HG02938 (cell line): ENCODE measurements around the gene RBP5.

Source experiments
- ATAC-seq: cut with Tn5 transposase; IDR thresholded peaks from one replicate; pipeline ENCODE4 v1.9.1; 2021; ENCODE audit warnings: mild to moderate bottlenecking, moderate library complexity; ENCODE audit not compliant: unreplicated experiment

The RBP5 gene

DNA sequence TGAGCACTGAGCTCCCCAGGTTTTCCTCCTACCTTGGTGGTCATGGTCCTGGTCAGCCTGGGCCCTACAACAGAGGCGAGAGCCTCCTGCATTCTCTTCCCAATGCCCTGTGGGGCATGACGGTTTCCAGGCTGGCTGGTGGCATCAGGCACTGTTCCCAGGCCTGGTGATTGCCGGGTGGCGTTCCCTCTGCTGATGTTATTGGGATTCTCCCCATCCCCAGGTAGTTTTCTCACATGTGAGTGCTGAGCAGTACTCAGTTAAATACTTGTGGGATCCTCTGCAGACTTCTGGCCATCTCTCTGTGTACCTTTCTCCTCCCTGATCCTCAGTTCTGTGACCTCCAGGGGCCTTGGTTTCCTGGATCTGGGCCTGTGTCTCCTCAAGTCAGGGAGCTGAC, 52.2 kb downstream of the RBP5 start:
- ATAC-seq = no peak

- no peak for ATAC-seq
Measured at GRCh38 chr12:7075939-7076338, 52.8 kb downstream of the RBP5 start.

DNA sequence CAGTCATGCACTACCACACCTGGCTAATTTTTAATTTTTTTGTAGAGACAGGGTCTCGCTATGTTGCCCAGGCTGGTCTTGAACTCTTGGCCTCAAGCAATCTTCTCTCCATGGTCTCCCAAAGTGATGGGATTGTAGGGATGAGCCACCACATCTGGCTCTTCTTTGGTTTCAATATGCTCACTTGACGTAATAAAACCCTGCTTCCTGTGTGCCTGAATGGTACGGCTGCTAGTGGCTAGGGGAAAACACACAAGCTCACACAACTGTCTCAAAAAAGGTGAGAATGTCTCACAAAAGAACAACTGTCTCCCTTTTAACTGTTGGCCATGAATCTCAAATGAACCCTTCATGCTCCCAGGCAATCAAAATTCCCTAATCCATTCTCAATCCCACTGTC, 53.2 kb downstream of the RBP5 start:
- no peak for ATAC-seq

- ATAC-seq = no peak
Measured at GRCh38 chr12:7073946-7074345, 54.7 kb downstream of the RBP5 start.
